Keratinocyte (primary cell): ENCODE results near the gene SLC16A9. TPM values are rescaled to one million over a fixed set of nuclear protein-coding genes. Genes with fewer than 3 reads are reported as not detected.
A peak's percentile ranks its signal among the peaks of the same experiment; 100 is the strongest.

ENCODE experiments used
- DNase-seq: peaks from one replicate; pipeline ENCODE4 v3.0.0-alpha.2; 2011; ENCODE audit warnings: low read depth, missing footprints, low spot score
- FAIRE-seq: peaks from 2 replicates; lab custom pipeline; 2011; peaks lifted over from hg19 to GRCh38; lab: Jason Lieb, UNC
- H2AFZ ChIP-seq: 2 replicates; pipeline ENCODE4 v1.6.0; 2012; ENCODE audit warnings: low read length, control low read depth, inconsistent platforms; ENCODE audit not compliant: control insufficient read depth
- H3K27ac ChIP-seq: 2 replicates; pipeline ENCODE4 v1.5.1; 2011; ENCODE audit warnings: low read length; ENCODE audit not compliant: control insufficient read depth, insufficient read depth
- H3K27me3 ChIP-seq: 3 replicates; pipeline ENCODE4 v1.6.0; 2011; ENCODE audit warnings: low read length; ENCODE audit not compliant: control insufficient read depth, insufficient read depth; ENCODE audit errors: extremely low read depth
- H3K36me3 ChIP-seq, 2 experiments: 2 replicates in 1 of 2; 3 replicates in 1 of 2; pipeline ENCODE4 v1.5.1; 2011; ENCODE audit warnings: low read length in 2 of 2, mild to moderate bottlenecking in 1 of 2; ENCODE audit not compliant: control insufficient read depth in 2 of 2, insufficient read depth in 2 of 2; ENCODE audit errors: extremely low read depth in 1 of 2
- H3K4me1 ChIP-seq: 3 replicates; pipeline ENCODE4 v1.5.1; 2011; ENCODE audit warnings: low read length; ENCODE audit not compliant: control insufficient read depth, insufficient read depth; ENCODE audit errors: extremely low read depth
- H3K4me2 ChIP-seq: 3 replicates; pipeline ENCODE4 v1.6.0; 2011; ENCODE audit warnings: low read depth, low read length; ENCODE audit not compliant: control insufficient read depth, insufficient read depth; ENCODE audit errors: extremely low read depth
- H3K4me3 ChIP-seq, 3 experiments: fragments of 200-600 bp in 1 of 3; sonication (generic) in 1 of 3; 2 replicates in 2 of 3; 3 replicates in 1 of 3; pipeline ENCODE4 v1.5.1; 2011 to 2016; ENCODE audit warnings: low read length in 3 of 3, mild to moderate bottlenecking in 3 of 3, control low read depth in 2 of 3, inconsistent platforms in 1 of 3, low read depth in 1 of 3, mixed read lengths in 1 of 3, mixed run types in 1 of 3, moderate library complexity in 1 of 3; ENCODE audit not compliant: control insufficient read depth in 2 of 3, insufficient read depth in 2 of 3; ENCODE audit errors: extremely low read depth in 1 of 3
- H3K79me2 ChIP-seq: 2 replicates; pipeline ENCODE4 v1.6.0; 2012; ENCODE audit warnings: low read length; ENCODE audit not compliant: control insufficient read depth, insufficient read depth
- H3K9ac ChIP-seq: 3 replicates; pipeline ENCODE4 v1.6.0; 2011; ENCODE audit warnings: low read length; ENCODE audit not compliant: control insufficient read depth, insufficient read depth; ENCODE audit errors: extremely low read depth
- H3K9me1 ChIP-seq: 3 replicates; pipeline ENCODE4 v1.6.0; 2011; ENCODE audit warnings: low read length; ENCODE audit not compliant: control insufficient read depth, insufficient read depth; ENCODE audit errors: extremely low read depth
- H3K9me3 ChIP-seq: 2 replicates; pipeline ENCODE4 v1.5.1; 2012; ENCODE audit warnings: low read depth, low read length; ENCODE audit not compliant: control insufficient read depth
- H4K20me1 ChIP-seq: 3 replicates; pipeline ENCODE4 v1.6.0; 2011; ENCODE audit warnings: low read length; ENCODE audit not compliant: control insufficient read depth, insufficient read depth; ENCODE audit errors: extremely low read depth
- EZH2 ChIP-seq: IDR thresholded peaks from one replicate; pipeline ENCODE4 v1.6.1; 2012; ENCODE audit warnings: inconsistent platforms, mild to moderate bottlenecking, low read length, moderate library complexity
- dilution Hi-C: fragments of 300-500 bp; cut with MboI; formaldehyde crosslinking; loops from one replicate; pipeline ENCODE4 v1.7.0; 2020; ENCODE audit warnings: low sequenced_read_pairs; ENCODE audit not compliant: extremely low pct_ligation_motif_present
- polyA plus RNA-seq, 5 experiments: library from polyadenylated mRNA; depleted of rRNA in 3 of 5; stranded (reverse) in 3 of 5; stranded (forward) in 1 of 5; unstranded in 1 of 5; fragments of >200 nt; gene quantifications; 1 replicate in 1 of 5; 2 replicates in 3 of 5; 3 replicates in 1 of 5; pipeline versions ENCODE4 v1.2.1 to v1.2.3, GENCODE V29; 2011 to 2012; ENCODE audit warnings: missing spikeins in 2 of 5, low read depth in 1 of 5, low replicate concordance in 1 of 5
- TF ChIP-seq, protein P1 (sequence below), 3 experiments: IDR thresholded peaks in 1 of 3; conservative IDR thresholded peaks in 1 of 3; optimal IDR thresholded peaks in 1 of 3; 2 replicates in 2 of 3; 3 replicates in 1 of 3; pipeline versions ENCODE3 to v1.5.1; 2011; ENCODE audit warnings: low read length in 3 of 3, mild to moderate bottlenecking in 3 of 3, moderate library complexity in 2 of 3, control low read depth in 1 of 3, inconsistent platforms in 1 of 3; ENCODE audit not compliant: insufficient read depth in 2 of 3; ENCODE audit errors: extremely low read depth in 1 of 3

Gene SLC16A9
- polyA plus RNA-seq, 1 donor (not counting 4 experiments of a cell fraction or from before 2014, with no cell fraction given) = 4.5 TPM

DNA sequence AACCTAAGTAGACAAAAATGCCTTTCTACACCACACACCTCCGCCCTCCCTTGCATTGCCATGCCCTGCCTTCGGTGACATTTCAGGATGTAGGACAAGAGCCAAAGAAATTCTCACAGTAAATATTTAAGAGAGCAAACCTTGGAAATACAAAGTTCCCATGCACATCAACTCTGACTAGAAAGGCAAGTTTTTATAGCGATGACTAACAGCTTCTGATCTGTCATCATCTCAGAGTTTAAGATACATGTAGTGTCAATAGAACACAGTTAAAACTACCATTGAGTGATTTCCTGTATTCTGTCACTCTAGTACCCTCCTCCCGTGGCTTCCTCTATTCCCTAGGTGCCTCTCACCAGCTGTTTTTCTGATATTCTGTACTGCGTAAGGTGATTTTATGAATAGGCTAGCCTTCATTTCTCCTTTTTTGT, 20.7 kb downstream of the SLC16A9 start:
- dilution Hi-C loops = no loop called here
- H3K9me3 ChIP-seq = no peaks in the 10 kb centered on the region

DNA sequence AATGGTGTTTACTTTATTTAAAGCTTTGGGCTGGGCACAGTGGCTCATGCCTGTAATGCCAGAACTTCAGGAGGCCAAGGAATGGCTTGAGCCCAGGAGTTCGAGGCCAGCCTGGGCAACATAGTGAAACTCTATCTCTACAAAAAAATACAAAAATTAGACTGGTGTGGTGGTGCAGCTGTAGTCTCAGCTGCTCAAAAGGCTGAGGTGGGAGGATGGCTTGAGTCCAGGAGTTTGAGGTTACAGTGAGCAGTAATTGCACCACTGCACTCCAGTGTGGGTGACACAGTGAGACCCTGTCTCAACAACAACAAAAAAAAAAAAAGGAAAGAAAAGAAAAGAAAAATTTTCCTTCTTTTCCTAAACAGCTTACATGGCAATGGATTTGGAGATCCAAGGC, 22.0 kb downstream of the SLC16A9 start:
- Histone ChIP-seq H3K9me3 (no peaks in the 10 kb centered on the region), H3K4me1 (peaks cover 15% of the 10 kb centered on the region), H3K36me3 (peaks cover 0 to 2% of the 10 kb centered on the region in 2 experiments), H3K4me3 (no peak overlapping the region), H3K27me3 (no peaks in the 10 kb centered on the region), H3K9me1 (no peaks in the 10 kb centered on the region), H3K27ac (no peak overlapping the region), H2AFZ (no peak overlapping the region), H4K20me1 (no peaks in the 10 kb centered on the region), H3K4me2 (no peak overlapping the region), H3K79me2 (no peaks in the 10 kb centered on the region), H3K9ac (no peak overlapping the region)
- FAIRE-seq = no peak
- no peak for DNase-seq
- no peak for TF ChIP-seq EZH2
- TF ChIP-seq, protein P1, sequence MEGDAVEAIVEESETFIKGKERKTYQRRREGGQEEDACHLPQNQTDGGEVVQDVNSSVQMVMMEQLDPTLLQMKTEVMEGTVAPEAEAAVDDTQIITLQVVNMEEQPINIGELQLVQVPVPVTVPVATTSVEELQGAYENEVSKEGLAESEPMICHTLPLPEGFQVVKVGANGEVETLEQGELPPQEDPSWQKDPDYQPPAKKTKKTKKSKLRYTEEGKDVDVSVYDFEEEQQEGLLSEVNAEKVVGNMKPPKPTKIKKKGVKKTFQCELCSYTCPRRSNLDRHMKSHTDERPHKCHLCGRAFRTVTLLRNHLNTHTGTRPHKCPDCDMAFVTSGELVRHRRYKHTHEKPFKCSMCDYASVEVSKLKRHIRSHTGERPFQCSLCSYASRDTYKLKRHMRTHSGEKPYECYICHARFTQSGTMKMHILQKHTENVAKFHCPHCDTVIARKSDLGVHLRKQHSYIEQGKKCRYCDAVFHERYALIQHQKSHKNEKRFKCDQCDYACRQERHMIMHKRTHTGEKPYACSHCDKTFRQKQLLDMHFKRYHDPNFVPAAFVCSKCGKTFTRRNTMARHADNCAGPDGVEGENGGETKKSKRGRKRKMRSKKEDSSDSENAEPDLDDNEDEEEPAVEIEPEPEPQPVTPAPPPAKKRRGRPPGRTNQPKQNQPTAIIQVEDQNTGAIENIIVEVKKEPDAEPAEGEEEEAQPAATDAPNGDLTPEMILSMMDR (optimal IDR thresholded peaks at IDR 0.05 in 1 of 3, IDR thresholded peaks at IDR 0.05 in 1 of 3, conservative IDR thresholded peaks at IDR 0.05 in 1 of 3; ENCODE audit: extremely low read depth in 1 of 3, insufficient read depth in 2 of 3, low read length in 3 of 3) = no peak
- dilution Hi-C loops = no loop called here

More for the DNA sequence above, 20.7 kb downstream of the SLC16A9 start:
- Histone ChIP-seq H4K20me1 (no peaks in the 10 kb centered on the region), H3K4me2 (no peak overlapping the region), H3K9me1 (no peaks in the 10 kb centered on the region), H3K4me3 (no peak overlapping the region), H3K27ac (no peak overlapping the region), H2AFZ (no peak overlapping the region), H3K9ac (no peak overlapping the region), H3K4me1 (peaks cover 7% of the 10 kb centered on the region), H3K36me3 (peaks cover 0 to 2% of the 10 kb centered on the region in 2 experiments), H3K27me3 (no peaks in the 10 kb centered on the region), H3K79me2 (no peaks in the 10 kb centered on the region)
- FAIRE-seq = peak; percentile 48
- no peak for TF ChIP-seq EZH2
- TF ChIP-seq, protein P1 (optimal IDR thresholded peaks at IDR 0.05 in 1 of 3, IDR thresholded peaks at IDR 0.05 in 1 of 3, conservative IDR thresholded peaks at IDR 0.05 in 1 of 3; ENCODE audit: extremely low read depth in 1 of 3, insufficient read depth in 2 of 3, low read length in 3 of 3) = no peak
- DNase-seq = no peak
